AG04450 (cell line): Measurements from ENCODE around the gene RIT1. TPM values are rescaled to one million over a fixed set of nuclear protein-coding genes. Genes with fewer than 3 reads are reported as not detected.

ENCODE experiments used
- CTCF ChIA-PET: fragments of 300-600, 350-600 bp; formaldehyde crosslinking; extraction: SDS; loops from one replicate; lab custom pipeline; 2022; ENCODE audit warnings: antibody characterized with exemption, inconsistent platforms; lab: Charles Lee
- POLR2A ChIA-PET: fragments of 350-600 bp; formaldehyde crosslinking; extraction: SDS; loops from one replicate; lab custom pipeline; 2021; ENCODE audit warnings: antibody characterized with exemption, inconsistent platforms; lab: Yijun Ruan, JAX
- DNase-seq: peaks from one replicate; pipeline ENCODE4 v3.0.0-alpha.2; 2011; ENCODE audit warnings: low read depth, low spot score
- H3K27ac ChIP-seq: one replicate; pipeline ENCODE4 v1.5.1; 2012; ENCODE audit warnings: low read depth, low read length, control low read depth
- H3K27me3 ChIP-seq: one replicate; pipeline ENCODE4 v1.6.0; 2012; ENCODE audit warnings: low read length; ENCODE audit not compliant: control insufficient read depth, insufficient read depth
- H3K4me3 ChIP-seq: 2 replicates; pipeline ENCODE4 v1.5.1; 2011; ENCODE audit warnings: mild to moderate bottlenecking, low read depth, low read length, control low read depth
- H3K9me3 ChIP-seq: 2 replicates; pipeline ENCODE4 v1.5.1; 2012; ENCODE audit warnings: low read length; ENCODE audit not compliant: control insufficient read depth, insufficient read depth
- CTCF ChIP-seq: IDR thresholded peaks from 2 replicates; pipeline ENCODE4 v1.5.1; 2011; ENCODE audit warnings: low read depth, low read length, control low read depth, inconsistent platforms
- polyA plus RNA-seq: library from polyadenylated mRNA; depleted of rRNA; stranded (reverse); fragments of >200 nt; gene quantifications from 2 replicates; pipeline ENCODE4 v1.2.3, GENCODE V29; 2011

The RIT1 gene
- polyA plus RNA-seq, 1 experiment: 65.2 TPM

- Histone ChIP-seq H3K4me3 (no peak overlapping the region), H3K27me3 (no peaks in the 10 kb centered on the region), H3K27ac (no peak overlapping the region), H3K9me3 (no peaks in the 10 kb centered on the region; the same call in 1 of the 2 replicates)
- no peak for TF ChIP-seq CTCF
- CTCF ChIA-PET: no interaction called here
- POLR2A ChIA-PET: interaction anchor here (0.7 kb wide), 1 partner anchor 38 kb away, joined by 3 read pairs; no protein-coding TSS in a partner anchor
- no peak for DNase-seq
Measured at GRCh38 chr1:155946633-155947219, 35.6 kb upstream of the RIT1 start.

GRCh38 chr1:155944444-155944799, 33.3 kb upstream of the RIT1 start:
- POLR2A ChIA-PET: interaction anchor here (0.7 to 1.8 kb wide), 3 partner anchors 10 to 32 kb away, joined by 4 to 8 read pairs (median 7); partner anchors contain the start of gene KHDC4
- Histone ChIP-seq H3K27me3 (no peaks in the 10 kb centered on the region), H3K4me3 (no peak overlapping the region), H3K9me3 (no peaks in the 10 kb centered on the region), H3K27ac (no peak overlapping the region)
- TF ChIP-seq CTCF: no peak
- no peak for DNase-seq
- CTCF ChIA-PET: interaction anchor here (0.5 to 1.1 kb wide), 3 partner anchors 34 to 116 kb away, joined by 3 to 5 read pairs (median 3); partner anchors contain the start of gene ARHGEF2

- H3K9me3 ChIP-seq: no peaks in the 10 kb centered on the region
- no peak overlapping the region for H3K4me3 ChIP-seq
- CTCF ChIA-PET: interaction anchor here (0.9 kb wide), 1 partner anchor 47 kb away, joined by 3 read pairs; no protein-coding TSS in a partner anchor
- H3K27ac ChIP-seq: peak overlapping the region; percentile 31
- TF ChIP-seq CTCF: no peak
- POLR2A ChIA-PET: interaction anchor here (1.8 kb wide), 1 partner anchor 8 kb away, joined by 8 read pairs; the partner anchor contains the start of gene KHDC4
- no peaks in the 10 kb centered on the region for H3K27me3 ChIP-seq
- DNase-seq: no peak
Measured at GRCh38 chr1:155942578-155943141, 31.5 kb upstream of the RIT1 start.

- peak overlapping the region; percentile 61 for H3K27ac ChIP-seq
- DNase-seq: no peak
- no peak for TF ChIP-seq CTCF
- ChIA-PET POLR2A (no interaction called here), CTCF (interaction anchor here (1.8 kb wide), 1 partner anchor 48 kb away, joined by 6 read pairs; no protein-coding TSS in a partner anchor)
- no peaks in the 10 kb centered on the region for H3K9me3 ChIP-seq
- no peak overlapping the region for H3K4me3 ChIP-seq
- no peaks in the 10 kb centered on the region for H3K27me3 ChIP-seq
Measured at GRCh38 chr1:155941845-155942531, 30.8 kb upstream of the RIT1 start.
